HepG2 (cell line): ENCODE data around the gene SMURF1. TPM values are rescaled to one million over a fixed set of nuclear protein-coding genes. Genes with fewer than 3 reads are reported as not detected.

ENCODE experiments used
- FOXO1 ChIP-seq: sonication (generic); formaldehyde crosslinking; IDR thresholded peaks from 2 replicates; pipeline ENCODE4 v1.4.0; 2020; ENCODE audit warnings: missing genetic modification reagents
- FUBP1 ChIP-seq: sonication (generic); formaldehyde crosslinking; IDR thresholded peaks from 2 replicates; pipeline ENCODE4 v1.5.1; 2020; ENCODE audit warnings: missing genetic modification reagents, mild to moderate bottlenecking, borderline replicate concordance
- GATA4 ChIP-seq: sonication (generic); IDR thresholded peaks from 2 replicates; pipeline ENCODE4 v1.6.1; 2016; ENCODE audit warnings: antibody characterized with exemption, low read depth, borderline replicate concordance
- MAFK ChIP-seq, 2 experiments: IDR thresholded peaks in 1 of 2; conservative IDR thresholded peaks in 1 of 2; 2 replicates each; pipeline ENCODE4 v1.6.1; 2011; ENCODE audit warnings: improper control_type of control experiment in 2 of 2, low read length in 2 of 2
- MIER3 ChIP-seq: IDR thresholded peaks from 2 replicates; pipeline ENCODE4 v1.6.1; 2016; ENCODE audit warnings: missing compliant biosample characterization, borderline replicate concordance
- MZF1 ChIP-seq: sonication (generic); formaldehyde crosslinking; IDR thresholded peaks from 2 replicates; pipeline ENCODE4 v1.8.1; 2023; ENCODE audit warnings: mild to moderate bottlenecking, missing genetic modification reagents, borderline replicate concordance
- NCOA2 ChIP-seq: sonication (generic); formaldehyde crosslinking; IDR thresholded peaks from 2 replicates; pipeline ENCODE4 v1.8.0; 2022; ENCODE audit warnings: inconsistent platforms
- NFE2L1 ChIP-seq: sonication (generic); formaldehyde crosslinking; IDR thresholded peaks from 2 replicates; pipeline ENCODE4 v1.4.0; 2020; ENCODE audit warnings: missing genetic modification reagents, mild to moderate bottlenecking, borderline replicate concordance
- POGK ChIP-seq: sonication (generic); formaldehyde crosslinking; conservative IDR thresholded peaks from 2 replicates; pipeline ENCODE4 v1.8.0; 2022; ENCODE audit warnings: mild to moderate bottlenecking, moderate library complexity, missing genetic modification reagents
- PRMT3 ChIP-seq: sonication (generic); formaldehyde crosslinking; IDR thresholded peaks from 2 replicates; pipeline ENCODE4 v1.8.1; 2022; ENCODE audit warnings: low read depth, mild to moderate bottlenecking, moderate library complexity, missing genetic modification reagents, borderline replicate concordance
- SCMH1 ChIP-seq: sonication (generic); formaldehyde crosslinking; IDR thresholded peaks from 2 replicates; pipeline ENCODE4 v1.9.0; 2021; ENCODE audit warnings: missing genetic modification reagents, mild to moderate bottlenecking, borderline replicate concordance
- SNRNP70 ChIP-seq: fragments of 200-400 bp; formaldehyde crosslinking; IDR thresholded peaks from 2 replicates; pipeline ENCODE4 v1.6.1; 2017; ENCODE audit warnings: mild to moderate bottlenecking, low read depth, low read length, moderate library complexity
- SUZ12 ChIP-seq: fragments of 150-350 bp; IDR thresholded peaks from 2 replicates; pipeline ENCODE4 v1.6.1; 2014; ENCODE audit warnings: low read depth, low read length
- TCF12 ChIP-seq, 2 experiments: fragments of 450-650 bp in 1 of 2; sonication (generic) in 1 of 2; formaldehyde crosslinking in 1 of 2; IDR thresholded peaks; 2 replicates each; pipeline versions ENCODE4 v1.6.1 to v1.8.0; 2017 to 2022; ENCODE audit warnings: antibody characterized with exemption in 1 of 2, mild to moderate bottlenecking in 1 of 2, missing genetic modification reagents in 1 of 2, moderate library complexity in 1 of 2
- ZBTB37 ChIP-seq: sonication (generic); formaldehyde crosslinking; IDR thresholded peaks from 2 replicates; pipeline ENCODE4 v1.4.0; 2020; ENCODE audit warnings: mild to moderate bottlenecking, missing genetic modification reagents
- ZNF34 ChIP-seq: sonication (generic); formaldehyde crosslinking; IDR thresholded peaks from 2 replicates; pipeline ENCODE4 v1.4.0; 2020; ENCODE audit warnings: mild to moderate bottlenecking, missing genetic modification reagents, borderline replicate concordance
- ZNF550 ChIP-seq: sonication (generic); formaldehyde crosslinking; IDR thresholded peaks from 2 replicates; pipeline ENCODE4 v1.4.0; 2020; ENCODE audit warnings: mild to moderate bottlenecking, missing genetic modification reagents, borderline replicate concordance
- ZNF609 ChIP-seq: sonication (generic); formaldehyde crosslinking; IDR thresholded peaks from 2 replicates; pipeline ENCODE4 v1.4.0; 2020; ENCODE audit warnings: mild to moderate bottlenecking, missing genetic modification reagents, borderline replicate concordance
- polyA plus RNA-seq, 8 experiments: library from polyadenylated mRNA; depleted of rRNA in 3 of 8; stranded (reverse) in 7 of 8; unstranded in 1 of 8; fragments of >200 nt; fragmentation: Illumina TruSeq in 4 of 8; extraction: Trizol in 4 of 8; gene quantifications; 2 replicates each; pipeline versions ENCODE4 v1.2.1 to v1.2.3, GENCODE V29; 2011 to 2016; ENCODE audit warnings: low read depth in 4 of 8, missing spikeins in 1 of 8, mixed read lengths in 1 of 8; ENCODE audit not compliant: insufficient read depth in 1 of 8
- total RNA-seq, 5 experiments: library from RNA; depleted of rRNA; stranded (reverse); fragments of >200 nt; fragmentation: Illumina TruSeq; extraction: Trizol; gene quantifications; 2 replicates each; pipeline ENCODE4 v1.2.3, GENCODE V29; 2016; ENCODE audit warnings: low read depth in 1 of 5

The SMURF1 gene
- total and polyA plus RNA-seq, 2 of the 13 experiments (the other 11 are each of a cell fraction or from before 2014, with no cell fraction given), result 8.3 to 11.1 TPM

- TF ChIP-seq POGK (CRISPR knock-in tag) (no peak), FOXO1 (CRISPR knock-in tag) (0 out of 2 replicates have a peak, but pooled peaks have one; percentile 37), ZNF609 (CRISPR knock-in tag) (peak; percentile 5; the same call in 1 of the 2 replicates), ZNF550 (CRISPR knock-in tag) (no peak), GATA4 (no peak), MZF1 (CRISPR knock-in tag) (no peak), ZBTB37 (CRISPR knock-in tag) (0 out of 2 replicates have a peak, but pooled peaks have one; percentile 30), ZNF34 (CRISPR knock-in tag) (no peak), SCMH1 (CRISPR knock-in tag) (no peak), PRMT3 (CRISPR knock-in tag) (no peak), FUBP1 (CRISPR knock-in tag) (no peak), NCOA2 (peak; percentile 82), MAFK (conservative IDR thresholded peaks at IDR 0.05 in 1 of 2, IDR thresholded peaks at IDR 0.05 in 1 of 2; ENCODE audit: low read length in 2 of 2) (no peak), NFE2L1 (no peak), SNRNP70 (no peak), SUZ12 (no peak), MIER3 (CRISPR knock-in tag) (no peak; the same call in 1 of the 2 replicates), TCF12 (IDR thresholded peaks at IDR 0.05) (no peak), TCF12 (CRISPR knock-in tag; IDR thresholded peaks at IDR 0.05) (no peak)
Measured at GRCh38 chr7:99098824-99099498, 44.9 kb downstream of the SMURF1 start (continued).
